AG08396 (cell line): ENCODE measurements around the gene TNFAIP1.

Experiments used
- DNase-seq: peaks from one replicate; pipeline ENCODE4 v3.0.0; 2012; ENCODE audit warnings: low spot score, mixed read lengths

Gene TNFAIP1

DNA sequence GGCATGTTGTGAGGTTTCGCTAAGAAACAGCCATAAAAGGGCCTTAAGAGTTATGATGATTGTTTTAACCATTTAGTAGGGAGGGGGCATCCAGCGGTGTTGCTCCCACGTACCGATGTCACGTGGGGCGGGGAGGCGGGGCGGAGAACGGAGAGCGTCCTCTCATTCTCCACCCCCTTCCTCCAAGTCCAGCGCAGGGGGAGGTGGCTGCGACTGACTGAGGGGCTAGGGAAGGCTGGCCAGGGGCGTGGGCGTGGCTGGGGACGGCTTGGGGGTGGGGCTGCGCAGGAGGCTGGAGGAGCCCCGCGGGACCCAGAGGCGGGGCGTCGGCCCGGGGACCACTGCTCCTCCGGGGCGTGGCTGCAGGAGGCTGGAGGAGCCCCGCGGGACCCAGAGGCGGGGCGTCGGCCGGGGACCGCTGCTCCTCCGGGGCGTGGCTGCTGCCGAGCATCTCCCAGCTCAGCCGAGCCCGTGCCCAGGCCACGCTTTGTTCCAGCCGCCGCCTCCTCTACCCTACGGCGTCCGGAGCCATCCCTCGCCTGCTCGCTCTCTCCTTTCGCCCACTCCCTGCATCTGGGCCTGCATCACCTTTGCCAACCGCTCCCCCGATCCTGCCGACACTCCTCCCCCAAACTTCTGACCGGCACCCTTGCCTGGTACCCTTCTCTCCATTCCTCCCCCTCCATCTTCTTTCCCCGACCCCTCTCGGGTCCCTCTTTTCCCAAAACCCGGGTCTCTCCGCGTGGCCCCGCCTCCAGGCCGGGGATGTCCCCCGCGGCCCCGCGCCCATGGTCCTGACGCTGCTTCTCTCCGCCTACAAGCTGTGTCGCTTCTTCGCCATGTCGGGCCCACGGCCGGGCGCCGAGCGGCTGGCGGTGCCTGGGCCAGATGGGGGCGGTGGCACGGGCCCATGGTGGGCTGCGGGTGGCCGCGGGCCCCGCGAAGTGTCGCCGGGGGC lies 36.0 kb downstream of the TNFAIP1 start, which contains the start of gene SARM1:
TSS of gene SARM1 (plus strand) at position 450 of the 958 bp plus-strand sequence. CDS start at position 789, 339 bp downstream.
- DNase-seq, result peak; percentile 95

DNA sequence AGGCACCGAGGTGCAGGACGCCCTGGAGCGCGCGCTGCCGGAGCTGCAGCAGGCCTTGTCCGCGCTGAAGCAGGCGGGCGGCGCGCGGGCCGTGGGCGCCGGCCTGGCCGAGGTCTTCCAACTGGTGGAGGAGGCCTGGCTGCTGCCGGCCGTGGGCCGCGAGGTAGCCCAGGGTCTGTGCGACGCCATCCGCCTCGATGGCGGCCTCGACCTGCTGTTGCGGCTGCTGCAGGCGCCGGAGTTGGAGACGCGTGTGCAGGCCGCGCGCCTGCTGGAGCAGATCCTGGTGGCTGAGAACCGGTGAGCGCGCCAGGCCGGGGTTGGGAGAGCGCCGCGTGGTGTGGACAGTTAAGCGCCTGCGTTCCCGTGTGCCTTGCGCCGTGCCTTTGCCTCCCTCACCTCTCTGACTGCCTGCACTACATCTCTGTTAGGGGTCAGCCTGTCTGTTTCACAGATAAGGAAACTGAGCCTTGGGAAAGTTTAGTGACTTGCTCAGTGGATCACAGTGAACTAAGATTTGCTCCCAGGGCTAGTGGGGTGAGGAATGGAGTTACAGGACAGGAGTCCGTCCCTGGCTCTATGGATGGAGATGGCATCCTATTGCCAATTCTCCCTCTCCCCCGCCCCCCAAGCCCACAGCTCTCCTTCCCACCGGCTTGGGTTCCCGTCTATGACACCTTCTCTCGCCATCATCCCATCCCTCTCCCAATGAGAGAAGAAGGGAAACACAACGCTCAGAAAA lies 36.8 kb downstream of the TNFAIP1 start:
- DNase-seq, result peak; percentile 60

DNA sequence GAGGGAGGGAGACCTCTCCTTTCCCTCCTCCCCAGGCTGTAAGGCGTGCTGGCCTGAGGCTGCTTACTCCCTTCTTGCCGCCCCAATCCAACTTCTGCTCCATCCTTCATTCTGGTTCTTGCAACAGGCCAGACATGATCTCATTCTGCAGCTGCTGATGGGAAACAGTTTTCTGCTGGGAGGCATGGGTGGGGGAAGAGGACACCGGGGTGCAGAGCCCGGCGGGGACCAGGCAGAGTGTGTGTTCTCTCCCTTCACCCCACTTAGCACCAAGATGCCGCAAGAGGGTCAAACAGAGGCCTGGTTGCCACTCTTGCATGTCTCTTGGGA lies 37.3 kb downstream of the TNFAIP1 start:
- no peak for DNase-seq

DNA sequence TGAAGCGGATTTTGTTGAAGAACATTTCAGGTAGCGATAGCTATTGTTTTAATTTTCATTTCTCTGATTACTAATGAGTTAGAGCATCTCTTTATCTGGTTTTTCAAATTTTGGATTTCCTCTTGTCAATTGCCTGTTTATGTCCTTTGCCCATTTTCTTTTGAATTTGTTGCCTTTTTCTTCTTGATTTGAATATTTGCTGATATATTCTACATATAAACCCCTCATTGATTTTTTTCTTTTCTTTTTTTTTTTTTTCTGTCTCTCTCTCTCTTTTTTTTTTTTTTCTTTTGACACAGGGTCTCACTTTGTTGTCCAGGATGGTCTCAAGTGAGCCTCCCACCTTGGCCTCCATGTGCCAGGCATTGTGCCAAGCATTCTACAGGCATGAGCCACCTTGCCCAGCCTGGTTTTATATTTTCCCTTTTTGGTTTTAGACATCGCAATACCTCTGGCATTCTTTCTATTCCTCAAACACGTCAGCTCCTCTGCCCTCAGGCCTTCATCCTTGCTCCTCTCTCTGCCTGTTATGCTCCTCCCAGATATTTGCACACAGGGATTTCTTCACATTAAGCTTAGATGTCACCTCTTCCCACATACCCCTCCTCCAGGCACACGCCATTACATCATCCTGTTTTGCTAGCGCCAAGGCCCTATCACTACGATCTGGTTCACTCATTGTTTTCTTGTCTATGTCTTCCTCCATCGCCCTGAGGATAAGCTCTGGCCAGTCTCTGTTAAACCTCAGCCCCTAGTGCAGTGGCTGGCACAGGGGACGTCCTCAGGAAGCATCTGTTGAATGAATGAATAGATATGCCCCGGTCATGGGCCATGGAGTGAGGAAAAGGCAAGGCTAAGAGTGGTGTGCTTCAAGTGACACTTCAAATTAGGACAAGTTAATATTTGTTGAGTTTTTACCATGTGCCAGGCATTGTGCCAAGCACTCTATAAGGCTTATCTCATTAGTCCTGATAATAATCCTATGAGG lies 44.5 kb downstream of the TNFAIP1 start:
- no peak for DNase-seq

DNA sequence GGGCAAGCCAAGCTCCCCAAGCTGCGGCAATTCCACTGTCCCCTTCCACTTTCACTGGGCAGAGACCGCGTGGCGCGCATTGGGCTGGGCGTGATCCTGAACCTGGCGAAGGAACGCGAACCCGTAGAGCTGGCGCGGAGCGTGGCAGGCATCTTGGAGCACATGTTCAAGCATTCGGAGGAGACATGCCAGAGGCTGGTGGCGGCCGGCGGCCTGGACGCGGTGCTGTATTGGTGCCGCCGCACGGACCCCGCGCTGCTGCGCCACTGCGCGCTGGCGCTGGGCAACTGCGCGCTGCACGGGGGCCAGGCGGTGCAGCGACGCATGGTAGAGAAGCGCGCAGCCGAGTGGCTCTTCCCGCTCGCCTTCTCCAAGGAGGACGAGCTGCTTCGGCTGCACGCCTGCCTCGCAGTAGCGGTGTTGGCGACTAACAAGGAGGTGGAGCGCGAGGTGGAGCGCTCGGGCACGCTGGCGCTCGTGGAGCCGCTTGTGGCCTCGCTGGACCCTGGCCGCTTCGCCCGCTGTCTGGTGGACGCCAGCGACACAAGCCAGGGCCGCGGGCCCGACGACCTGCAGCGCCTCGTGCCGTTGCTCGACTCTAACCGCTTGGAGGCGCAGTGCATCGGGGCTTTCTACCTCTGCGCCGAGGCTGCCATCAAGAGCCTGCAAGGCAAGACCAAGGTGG lies 45.7 kb downstream of the TNFAIP1 start:
- no peak for DNase-seq

DNA sequence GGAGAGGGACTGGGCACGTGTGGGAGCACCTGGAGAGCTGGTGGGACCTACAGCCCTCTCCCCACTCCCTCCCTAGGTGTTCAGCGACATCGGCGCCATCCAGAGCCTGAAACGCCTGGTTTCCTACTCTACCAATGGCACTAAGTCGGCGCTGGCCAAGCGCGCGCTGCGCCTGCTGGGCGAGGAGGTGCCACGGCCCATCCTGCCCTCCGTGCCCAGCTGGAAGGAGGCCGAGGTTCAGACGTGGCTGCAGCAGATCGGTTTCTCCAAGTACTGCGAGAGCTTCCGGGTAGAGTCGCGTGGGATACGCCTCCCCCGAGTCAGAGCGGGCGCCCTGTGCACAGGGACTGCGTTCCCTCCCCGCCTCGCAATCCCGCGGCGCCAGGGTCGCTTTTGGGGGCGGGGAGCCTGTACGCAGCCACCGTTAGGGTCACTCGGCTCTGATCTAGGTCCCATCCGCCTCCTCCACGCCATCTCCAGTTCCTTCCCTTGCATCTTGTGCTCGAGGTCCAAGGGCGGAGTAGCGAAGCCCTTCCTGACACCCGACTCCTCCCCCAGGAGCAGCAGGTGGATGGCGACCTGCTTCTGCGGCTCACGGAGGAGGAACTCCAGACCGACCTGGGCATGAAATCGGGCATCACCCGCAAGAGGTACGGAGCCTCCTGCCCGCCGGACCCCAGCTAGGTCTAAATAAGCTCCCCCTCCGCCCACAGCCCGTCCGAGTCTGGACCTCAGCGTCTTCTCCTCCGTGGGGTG lies 48.9 kb downstream of the TNFAIP1 start:
- DNase-seq, result no peak

DNA sequence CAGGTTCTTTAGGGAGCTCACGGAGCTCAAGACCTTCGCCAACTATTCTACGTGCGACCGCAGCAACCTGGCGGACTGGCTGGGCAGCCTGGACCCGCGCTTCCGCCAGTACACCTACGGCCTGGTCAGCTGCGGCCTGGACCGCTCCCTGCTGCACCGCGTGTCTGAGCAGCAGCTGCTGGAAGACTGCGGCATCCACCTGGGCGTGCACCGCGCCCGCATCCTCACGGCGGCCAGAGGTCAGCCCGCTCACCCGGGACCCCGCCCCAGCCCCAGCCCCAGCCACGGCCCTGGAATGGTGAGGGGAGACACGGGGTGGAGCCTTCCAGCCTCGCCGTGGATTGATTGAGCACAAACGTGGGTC lies 49.5 kb downstream of the TNFAIP1 start:
- DNase-seq, result no peak

DNA sequence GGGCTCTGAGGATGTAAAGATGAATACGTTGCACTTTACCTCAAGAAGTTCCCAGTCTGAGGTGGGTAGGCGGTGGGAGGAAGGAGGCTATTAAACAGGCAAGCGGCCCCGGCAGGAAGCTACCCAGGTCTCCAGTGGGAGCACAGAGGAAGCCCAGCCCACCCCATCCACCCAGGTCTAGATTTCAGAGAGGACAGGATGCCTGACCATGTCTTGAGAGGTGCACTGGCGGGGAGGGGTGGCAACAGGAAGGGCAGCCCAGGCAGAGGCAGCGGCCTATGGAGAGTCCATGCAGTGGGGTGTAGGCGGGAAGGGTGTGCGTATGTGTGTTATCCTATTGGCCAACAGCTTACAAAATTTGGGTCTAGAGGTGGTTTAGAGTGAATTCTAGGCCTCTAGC lies 49.8 kb downstream of the TNFAIP1 start:
- DNase-seq, result no peak

DNA sequence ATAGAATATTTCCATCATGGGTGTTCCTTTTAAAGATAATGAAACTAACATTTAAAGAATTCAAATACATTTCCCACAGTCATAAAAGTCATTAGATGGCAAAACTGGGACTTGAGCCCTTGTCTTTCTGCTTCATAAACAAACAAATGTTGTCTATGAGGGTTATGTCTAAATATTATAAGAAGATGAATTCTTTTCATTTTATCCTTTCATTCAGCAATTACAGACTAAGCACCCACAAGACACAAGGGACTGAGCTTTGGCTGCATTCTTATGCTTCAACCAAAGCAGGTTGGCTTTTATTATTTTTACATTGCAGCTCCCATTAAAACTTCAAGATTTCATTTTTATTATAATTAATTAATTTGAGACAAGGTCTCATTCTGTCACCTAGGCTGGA lies 50.8 kb downstream of the TNFAIP1 start:
- DNase-seq, result no peak

DNA sequence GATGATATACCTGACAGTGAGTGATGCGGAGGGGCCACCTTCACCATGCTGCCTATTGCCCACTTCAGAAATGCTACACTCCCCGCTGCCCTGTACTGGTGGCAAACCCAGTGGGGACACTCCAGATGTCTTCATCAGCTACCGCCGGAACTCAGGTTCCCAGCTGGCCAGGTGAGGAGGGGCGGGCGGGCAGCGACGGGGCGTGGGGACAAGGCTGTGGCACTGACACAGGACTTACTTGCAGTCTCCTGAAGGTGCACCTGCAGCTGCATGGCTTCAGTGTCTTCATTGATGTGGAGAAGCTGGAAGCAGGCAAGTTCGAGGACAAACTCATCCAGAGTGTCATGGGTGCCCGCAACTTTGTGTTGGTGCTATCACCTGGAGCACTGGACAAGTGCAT lies 52.5 kb downstream of the TNFAIP1 start:
- DNase-seq, result no peak

DNA sequence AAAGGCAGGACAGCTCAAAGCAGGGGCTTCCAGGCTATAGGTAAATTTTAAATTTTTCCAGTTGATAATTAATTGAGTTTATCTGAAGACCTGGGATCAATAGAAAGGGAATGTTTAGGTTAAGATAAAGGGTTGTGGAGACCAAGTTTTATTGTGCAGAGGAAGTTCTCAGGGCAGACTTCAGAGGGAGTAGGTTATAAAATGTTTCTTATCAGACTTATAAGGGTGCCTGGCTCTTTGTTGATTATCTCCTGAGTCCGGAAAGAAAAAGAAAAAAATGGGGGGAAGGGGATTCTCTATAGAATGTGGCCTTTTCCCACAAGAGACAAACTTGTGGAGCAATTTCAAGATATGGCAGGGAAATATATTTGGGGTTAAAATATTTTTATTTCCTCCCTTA lies 54.6 kb downstream of the TNFAIP1 start:
- DNase-seq, result no peak

DNA sequence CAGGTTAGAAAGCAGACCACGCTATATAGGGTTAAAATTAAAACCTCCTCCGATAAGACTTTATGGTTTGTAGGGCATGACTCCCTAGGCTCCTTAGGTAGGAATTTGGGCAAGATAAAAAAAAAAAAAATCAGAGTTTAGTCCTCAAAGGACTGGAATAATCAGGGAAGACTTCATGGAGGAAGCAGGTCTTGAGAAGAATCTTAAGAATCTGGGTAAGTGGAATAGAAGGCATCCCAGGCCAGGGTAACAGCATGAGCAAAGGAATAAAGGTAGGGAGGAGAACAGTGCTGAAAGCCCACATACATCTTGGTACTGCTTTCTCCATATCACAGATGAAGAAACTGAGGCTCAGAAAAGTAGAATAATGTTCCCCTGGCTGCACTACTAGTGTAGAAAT lies 55.0 kb downstream of the TNFAIP1 start:
- no peak for DNase-seq

DNA sequence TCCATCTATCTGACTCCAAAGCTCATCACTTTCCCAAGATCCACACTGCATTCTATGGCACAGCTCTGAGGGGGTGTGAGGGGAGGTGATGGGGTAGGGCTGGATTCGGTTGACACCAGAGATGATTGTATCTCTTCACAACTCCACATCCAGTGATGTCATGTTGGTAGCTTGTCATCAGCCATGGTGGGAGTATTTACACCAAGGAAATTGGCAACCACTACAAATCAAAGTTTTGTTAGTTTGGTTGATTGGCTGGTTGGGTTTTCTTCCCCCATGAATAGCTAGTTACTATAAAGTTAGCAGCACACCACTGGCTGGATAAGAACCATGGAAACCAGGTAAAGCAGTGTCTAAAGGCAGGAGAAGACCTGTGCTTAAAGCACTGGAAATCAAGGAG lies 55.4 kb downstream of the TNFAIP1 start:
- DNase-seq, result no peak

DNA sequence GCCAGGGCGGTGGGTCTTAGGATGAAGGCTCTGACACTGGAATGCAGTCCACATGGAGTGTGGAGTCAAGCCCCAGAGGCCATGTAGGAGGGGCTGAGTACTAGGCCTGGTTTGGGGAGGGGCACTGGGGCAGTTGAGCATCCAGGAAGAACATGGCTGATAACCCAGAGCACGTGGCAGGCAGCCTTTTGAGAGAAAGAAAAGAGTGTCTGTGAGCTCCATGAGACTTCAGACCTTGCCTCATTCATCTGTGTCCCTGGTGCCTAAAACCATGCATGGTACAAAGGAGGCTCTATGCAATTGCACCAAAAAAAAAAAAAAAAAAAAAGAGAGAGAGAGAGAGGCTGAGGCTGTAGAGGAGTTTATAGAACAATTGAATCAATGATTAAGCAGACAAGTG lies 55.8 kb downstream of the TNFAIP1 start:
- no peak for DNase-seq

DNA sequence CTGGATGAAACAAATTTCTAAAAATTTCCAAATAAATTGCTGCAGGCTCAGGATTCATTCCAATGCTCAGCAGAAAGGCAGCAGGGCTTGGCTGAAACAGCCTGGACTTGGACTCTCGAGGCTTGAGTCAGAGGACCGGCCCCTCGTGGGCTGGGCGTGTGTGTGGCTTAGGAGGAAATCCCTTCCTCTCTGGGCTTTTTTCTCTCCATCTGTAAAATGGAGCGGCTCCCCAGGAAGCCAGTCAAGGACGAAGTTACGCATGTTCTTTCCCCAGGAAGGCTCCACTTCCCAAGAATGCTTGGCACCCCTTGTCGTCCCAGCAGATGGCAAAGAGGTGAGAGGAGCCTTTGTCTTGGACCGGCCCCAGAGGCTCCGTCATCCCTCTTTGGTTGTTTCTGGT lies 56.9 kb downstream of the TNFAIP1 start:
- no peak for DNase-seq

DNA sequence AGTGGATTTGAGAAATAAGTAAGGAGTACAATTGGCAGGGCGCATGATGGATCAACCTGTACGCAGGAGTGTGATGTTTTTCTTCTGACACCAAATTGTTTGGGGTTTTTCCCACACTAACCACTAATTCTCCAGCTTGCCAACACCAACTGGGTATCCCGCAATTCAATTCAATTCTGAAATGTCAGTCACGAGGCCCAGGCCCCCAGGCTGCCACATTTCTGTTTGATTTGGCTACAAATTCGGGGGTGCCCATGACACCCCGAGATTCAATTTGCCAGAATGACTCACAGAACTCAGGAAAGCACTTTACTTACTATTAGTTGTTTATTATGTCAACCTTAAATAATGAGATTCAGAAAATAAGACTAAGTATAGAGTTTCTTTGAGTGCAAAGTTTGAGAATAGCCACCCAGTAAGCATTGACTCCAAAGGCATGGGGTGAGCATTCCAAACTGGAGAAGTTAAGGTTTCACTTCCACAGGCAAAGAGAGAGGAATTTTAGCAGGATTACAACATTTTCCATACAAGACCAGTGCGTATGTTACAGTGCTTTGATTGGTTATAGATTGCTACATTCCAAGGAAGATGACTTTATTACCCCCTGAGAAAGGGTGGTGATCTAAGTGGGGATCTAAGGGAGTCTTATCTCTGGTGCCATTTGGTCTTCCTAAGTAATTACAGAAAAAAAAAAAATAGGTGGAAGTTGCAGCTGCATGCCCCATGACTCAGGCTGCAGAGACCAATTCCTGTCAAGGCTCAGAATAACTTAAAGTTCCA lies 59.0 kb downstream of the TNFAIP1 start:
- peak; percentile 52 for DNase-seq

DNA sequence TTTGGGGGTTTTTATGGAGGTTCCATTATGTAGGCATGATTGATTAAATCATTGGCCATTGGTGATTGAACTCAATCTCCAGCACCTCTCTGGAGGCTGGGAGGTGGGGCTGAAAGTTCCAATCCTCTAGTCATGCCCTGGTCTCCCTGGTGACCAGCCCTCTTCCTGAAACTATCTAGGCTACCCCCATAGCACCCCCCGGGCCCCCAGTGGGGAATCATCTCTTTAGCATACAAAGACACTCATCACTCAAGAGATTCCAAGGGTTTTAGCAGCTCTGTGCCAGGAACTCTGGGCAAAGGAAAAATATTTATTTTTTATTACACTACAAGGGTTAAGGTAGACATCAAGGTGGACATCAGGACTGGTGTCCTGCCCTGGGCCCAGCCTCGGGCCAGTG lies 59.9 kb downstream of the TNFAIP1 start:
- no peak for DNase-seq

DNA sequence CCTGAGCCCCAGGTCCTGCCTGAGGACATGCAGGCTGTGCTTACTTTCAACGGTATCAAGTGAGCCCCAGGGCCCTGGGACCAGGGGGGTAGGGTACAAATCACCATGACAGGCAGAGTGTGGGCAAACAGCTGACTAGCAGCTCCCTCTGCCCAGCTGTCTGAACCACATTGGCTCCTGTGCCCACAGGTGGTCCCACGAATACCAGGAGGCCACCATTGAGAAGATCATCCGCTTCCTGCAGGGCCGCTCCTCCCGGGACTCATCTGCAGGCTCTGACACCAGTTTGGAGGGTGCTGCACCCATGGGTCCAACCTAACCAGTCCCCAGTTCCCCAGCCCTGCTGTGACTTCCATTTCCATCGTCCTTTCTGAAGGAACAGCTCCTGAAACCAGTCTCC lies 60.4 kb downstream of the TNFAIP1 start:
- no peak for DNase-seq
